Epithelial cell of prostate (primary cell): Measurements from ENCODE around the gene SRGAP2.
"Not testable (repeated sequence)": the region's sequence is repeated elsewhere in the genome, so short reads cannot be mapped to it uniquely, and the experiment has no call there.

Experiments
- DNase-seq: peaks from one replicate; pipeline ENCODE4 v3.0.0-alpha.2; 2011; ENCODE audit warnings: low read depth, low spot score
- H3K27ac ChIP-seq: fragments of 450-650 bp; 2 replicates; pipeline ENCODE4 v1.5.1; 2017; ENCODE audit warnings: mild to moderate bottlenecking

SRGAP2 gene

DNA sequence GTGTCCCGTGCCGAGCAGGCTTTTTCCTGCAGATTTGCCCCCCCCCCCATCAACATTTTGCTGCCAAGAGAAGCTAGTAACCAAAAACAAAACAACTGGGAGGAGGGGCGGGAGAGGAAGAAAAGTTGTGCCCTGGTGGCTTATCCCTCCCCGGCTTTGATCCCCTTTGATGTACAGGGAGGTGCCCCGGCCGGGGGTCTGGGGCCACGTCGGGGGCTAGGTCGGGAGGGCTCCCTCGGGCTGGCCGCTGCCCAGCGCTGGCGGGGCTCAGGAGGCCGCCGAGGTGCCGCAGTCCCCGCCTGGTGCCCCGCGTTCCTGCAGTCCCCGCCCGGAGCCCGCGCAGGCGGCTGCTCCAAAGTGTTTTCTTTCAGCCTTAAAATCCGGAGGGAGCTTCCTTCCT, 1.5 kb downstream of the SRGAP2 start:
- H3K27ac ChIP-seq, DNase-seq: not testable (repeated sequence)

DNA sequence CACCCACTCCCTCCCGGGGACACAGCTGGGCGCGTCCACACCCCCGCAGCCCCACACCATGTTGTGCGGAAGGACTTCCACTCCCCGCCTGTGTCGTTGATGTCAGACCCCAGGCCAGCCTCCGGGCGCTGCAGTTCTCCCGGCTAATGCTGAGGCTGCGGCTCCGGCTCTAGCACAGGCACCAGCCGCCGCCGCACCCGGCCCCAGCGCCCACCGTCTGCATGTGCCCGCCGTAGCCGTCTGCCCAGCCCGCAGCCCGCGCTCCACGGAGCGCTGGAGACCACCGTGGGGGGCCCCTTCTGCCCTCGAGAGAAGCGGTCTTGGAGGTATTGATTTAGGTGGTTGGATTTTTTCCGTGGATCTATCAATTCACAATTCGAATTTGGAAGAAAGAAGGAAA, 2.2 kb downstream of the SRGAP2 start:
- not testable (repeated sequence) for DNase-seq, H3K27ac ChIP-seq

DNA sequence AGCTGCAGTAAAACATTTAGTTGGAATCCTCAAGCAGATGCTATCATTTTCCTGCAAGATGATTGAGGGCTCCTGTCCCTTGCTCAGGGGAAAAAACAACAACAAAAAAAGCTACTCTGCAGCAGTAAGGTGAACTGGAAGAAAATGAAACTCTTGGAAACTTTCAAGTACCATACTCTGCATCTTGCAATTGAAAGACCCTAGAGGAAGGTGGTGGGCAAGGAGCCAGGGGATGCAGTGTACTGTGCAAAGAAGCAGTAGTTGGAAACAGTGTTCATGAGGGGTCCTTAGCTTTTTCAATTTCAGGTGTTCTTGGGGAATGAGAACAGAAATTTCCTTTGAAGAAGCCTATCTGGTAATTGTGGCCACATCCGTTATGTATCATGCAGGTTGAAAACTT, 7.5 kb downstream of the SRGAP2 start:
- not testable (repeated sequence) for DNase-seq

DNA sequence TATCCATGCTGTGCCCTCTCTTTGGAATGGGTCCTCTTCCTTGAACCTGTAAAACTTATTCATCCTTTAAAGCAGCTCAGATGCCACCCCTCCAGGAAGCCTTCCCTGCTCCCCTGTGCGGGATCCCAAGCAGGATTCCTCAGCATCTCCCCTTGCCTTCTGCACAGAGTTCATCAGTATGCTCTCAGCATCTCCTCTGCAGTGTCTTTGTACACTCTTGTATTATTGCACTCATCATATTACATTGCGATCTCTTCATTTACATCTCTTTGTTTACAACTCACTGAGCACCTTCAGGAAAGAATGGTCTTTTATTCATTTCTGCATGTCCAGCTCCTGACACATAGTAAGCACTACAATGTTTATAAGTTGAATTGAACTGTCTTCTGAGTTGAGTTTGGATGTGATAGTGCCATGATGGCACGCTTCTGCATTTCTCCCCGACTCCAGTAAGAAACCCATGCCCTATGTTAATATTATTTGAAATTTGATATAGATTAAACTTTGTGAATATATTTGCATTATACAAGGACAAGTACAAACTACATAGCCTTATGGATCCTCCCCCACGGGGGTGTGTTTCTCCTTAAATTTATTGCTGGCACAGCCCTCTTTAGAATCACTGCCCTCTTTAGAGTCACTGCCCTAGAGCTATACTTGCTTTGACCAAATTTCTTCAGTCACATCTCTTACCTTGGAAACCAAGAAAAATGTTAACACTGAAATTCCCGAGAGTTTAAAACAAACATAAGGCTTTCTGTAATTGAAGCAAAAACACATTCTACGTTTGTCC, 12.5 kb downstream of the SRGAP2 start:
- H3K27ac ChIP-seq, DNase-seq: not testable (repeated sequence)

More for the DNA sequence above, 7.5 kb downstream of the SRGAP2 start:
- not testable (repeated sequence) for H3K27ac ChIP-seq

DNA sequence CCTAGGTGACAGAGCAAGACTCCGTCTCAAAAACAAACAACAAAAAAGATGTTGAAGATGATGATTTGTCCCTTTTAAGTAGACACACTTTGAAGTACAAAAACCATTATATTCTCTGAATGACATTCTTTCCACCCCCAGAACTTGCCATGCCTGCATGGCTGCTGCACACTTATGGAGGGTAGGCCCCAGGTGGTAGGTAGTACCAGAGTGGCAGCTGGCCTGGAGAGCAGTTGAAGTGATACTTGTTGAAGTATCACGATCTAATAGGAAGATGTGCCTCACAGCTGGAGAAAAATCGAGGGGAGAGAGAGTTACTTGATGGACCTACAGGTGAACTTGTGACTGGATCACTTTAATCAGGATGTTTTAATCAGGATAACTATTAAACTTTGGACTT, 14.9 kb downstream of the SRGAP2 start:
- H3K27ac ChIP-seq, DNase-seq: not testable (repeated sequence)

DNA sequence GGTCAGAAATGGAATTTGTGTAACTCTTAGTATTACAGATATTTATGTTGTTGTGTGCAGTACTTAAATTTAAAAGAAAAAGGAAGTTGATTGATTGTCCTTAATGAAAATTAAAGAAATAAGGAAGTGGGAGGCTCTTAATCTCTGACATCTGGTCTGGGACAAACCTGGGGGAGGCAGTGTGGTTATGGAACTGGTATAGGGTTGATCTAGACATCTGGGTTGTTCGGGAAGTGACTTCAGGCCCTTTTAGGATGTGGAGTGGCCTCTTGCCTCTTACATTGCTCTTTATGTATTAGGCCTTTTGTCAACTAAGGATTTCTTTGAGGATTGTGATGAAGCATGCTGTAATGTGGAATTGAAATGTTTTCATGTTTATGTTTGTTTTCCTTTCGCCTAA, 15.4 kb downstream of the SRGAP2 start:
- not testable (repeated sequence) for H3K27ac ChIP-seq, DNase-seq

DNA sequence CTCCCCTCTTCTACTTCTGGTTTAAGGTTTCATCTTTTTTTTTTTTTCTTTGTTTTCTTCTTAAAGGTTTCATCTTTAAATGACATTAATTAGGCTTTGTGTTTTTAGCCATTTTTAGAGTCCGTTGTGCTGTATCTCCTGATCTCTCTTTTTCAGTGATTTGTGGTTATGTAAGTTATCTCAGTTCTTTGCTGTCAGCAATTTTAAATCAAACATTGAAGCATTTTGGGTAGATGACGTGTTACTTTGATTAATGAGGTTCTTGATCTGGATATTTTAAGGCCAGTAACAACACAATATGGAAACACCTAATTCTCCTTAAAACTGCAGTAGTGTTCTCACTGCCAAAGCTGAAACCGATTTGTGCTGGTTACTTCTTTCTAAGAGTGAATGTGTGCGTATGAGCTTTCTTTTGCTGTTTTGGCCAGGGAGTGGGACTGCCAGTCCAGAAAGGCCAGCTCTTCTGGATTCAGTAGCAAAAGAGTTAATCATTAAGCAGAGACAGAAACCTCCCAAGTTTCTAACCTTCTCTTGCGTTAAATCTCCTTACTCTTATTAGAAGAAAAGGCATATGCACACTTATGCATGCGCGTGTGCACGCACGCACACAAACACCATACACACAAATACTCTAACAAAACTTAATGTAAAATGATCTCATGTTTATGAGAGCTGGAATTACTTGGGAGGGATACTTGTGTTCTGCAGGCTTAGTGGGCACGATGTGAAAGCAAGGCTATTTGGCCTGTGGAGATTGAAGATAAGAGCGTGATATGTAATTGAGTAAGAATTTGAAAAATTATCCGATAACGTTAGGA, 16.4 kb downstream of the SRGAP2 start:
- not testable (repeated sequence) for H3K27ac ChIP-seq, DNase-seq

DNA sequence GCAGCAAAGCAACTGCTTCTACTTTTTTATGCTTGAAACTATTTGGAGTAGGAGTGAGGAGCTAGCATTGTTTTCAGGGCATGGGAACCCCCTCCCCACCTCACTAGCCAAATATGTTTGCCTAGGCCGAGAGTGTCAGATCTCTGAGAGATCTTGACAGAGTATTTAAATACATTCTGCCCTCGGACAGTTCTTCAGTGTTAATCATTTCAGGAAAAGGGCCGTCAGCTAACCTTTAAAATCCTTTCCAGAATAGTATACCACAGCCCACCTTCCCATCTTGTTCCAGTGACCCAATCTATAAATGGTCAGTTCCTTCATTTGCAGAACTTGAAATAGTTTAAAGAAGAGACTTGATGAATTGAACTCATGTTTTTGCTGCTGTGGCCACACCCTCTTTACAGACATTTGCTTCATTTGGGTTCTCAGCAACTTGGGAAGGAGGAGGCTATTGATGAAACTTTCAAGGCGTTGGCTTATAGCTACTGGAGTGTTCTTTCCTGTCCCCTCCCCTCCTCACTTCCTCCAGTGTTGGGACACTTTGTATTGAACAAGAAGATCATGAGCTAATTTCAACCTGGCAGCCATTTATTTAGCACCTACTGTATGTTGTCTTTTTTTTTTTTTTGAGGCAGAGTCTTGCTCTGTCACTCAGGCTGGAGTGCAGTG, 17.1 kb downstream of the SRGAP2 start:
- DNase-seq, H3K27ac ChIP-seq: not testable (repeated sequence)

DNA sequence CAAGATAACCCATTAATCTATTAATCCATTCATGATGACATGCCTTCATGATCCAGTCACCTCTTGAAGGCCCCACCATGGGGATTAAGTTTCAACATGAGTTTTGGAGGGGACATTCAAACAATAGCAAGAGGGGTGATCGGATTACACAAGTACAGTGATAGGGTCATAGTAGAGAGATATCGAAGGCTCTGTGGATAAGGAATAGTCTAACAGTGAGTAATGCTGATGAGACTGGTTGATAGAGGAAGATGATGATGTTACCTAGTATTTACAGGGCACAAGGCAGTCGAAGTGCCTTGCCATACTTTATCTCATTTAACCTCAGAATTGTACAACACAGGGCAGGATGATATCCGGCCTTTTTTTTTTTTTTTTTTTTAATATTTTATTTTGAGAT, 18.2 kb downstream of the SRGAP2 start:
- H3K27ac ChIP-seq, DNase-seq: not testable (repeated sequence)

DNA sequence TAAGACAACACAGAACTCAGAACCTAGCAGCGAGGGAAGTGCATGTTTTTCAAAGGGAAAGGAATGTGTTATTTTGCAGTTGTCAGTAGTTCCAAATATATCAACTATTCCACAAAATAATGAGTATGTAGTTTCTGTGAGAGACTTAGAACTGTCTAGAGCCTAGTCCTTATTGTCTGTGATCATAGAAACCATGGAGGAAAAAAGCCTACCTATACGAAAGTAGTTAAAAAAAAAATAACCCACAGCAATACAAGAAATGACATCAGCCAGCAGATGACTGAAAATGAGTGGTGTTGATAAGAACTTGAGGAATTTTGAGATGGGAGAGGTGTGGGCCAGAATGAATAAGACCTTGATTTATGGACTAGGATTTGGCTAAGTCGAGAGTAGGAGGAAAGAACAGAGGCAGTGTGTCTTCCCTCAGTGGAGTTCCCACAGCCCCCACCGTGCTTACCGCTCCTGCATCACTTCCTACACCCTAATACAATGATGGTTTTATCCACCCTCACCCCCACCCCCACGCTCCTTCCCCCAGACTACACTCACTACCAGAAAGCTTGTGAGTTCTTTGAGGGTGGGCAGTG, 20.9 kb downstream of the SRGAP2 start:
- not testable (repeated sequence) for DNase-seq, H3K27ac ChIP-seq

DNA sequence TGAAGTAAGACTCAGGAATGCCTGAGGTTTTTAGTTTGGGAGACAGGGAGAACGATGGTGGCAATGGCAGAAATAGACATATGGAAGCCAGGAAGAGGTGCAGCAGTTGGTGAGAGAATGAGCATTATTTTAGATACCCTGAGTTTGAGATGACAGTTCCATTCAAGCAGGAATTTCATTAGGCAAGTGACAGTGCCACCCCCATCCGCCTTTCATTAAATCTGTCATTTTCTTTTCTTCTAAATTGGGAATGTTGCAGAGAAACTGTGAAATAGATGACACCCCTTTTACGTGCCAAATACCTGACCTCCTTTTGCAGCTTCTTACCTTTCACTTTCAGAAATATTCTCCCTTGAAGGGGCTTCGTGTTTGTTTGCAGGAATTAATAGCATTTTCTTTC, 22.0 kb downstream of the SRGAP2 start:
- not testable (repeated sequence) for H3K27ac ChIP-seq, DNase-seq

DNA sequence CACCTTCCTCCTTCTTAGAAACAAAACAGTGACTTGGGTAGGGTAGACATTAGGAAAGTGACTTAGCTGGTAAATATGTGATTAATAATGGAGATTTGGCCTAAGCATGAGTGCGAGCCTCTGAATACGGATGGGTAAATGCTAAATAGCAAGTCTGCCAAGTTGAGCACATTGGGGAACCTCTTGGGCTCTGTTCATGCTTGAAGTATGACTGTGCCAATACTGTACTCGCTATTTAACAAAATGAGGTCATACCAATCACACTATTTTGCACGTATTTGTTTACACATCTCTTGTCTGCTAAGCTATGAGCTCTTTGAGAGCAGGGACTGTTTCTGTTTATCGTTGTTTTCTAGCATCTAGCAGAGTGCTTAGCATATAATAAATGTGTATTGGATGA, 23.5 kb downstream of the SRGAP2 start:
- H3K27ac ChIP-seq, DNase-seq: not testable (repeated sequence)

DNA sequence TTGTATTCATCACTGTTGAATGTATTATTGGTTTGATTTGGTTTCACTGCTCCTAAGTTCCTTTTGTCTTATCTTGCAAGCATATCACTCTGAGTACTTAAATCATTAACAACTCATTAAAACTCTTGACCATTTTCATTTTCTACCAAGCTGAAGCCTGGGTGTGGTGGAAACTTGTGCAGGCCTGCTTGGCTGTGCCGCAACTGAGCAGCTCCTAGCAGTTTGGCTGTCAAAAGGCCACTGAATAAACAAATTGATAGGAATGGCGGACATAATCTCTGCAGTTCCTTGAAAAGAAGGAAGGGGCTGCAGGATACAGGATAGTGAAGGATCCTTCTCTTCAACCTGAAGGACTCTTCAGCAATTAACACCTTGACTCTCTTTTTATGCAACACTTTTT, 25.9 kb downstream of the SRGAP2 start:
- not testable (repeated sequence) for DNase-seq, H3K27ac ChIP-seq

DNA sequence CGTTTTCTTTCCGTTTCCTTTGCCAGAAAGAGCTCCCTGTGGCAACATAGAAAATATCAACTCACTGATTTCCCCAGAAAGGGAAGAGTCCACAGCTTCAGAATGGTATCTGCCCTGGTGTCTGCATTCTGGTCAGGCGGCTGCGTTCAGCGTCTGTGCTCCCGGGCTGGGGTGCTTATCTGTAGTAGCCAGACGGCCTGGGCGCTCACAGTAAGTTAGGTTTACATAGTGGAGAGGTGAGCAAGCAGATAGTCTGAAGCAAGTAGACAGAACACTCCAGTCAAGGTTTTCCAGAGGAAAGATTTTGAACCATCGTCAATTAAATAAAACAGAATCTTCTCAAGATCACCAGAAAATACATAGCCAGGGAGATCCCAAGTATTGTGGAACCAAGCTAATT, 28.6 kb downstream of the SRGAP2 start:
- DNase-seq, H3K27ac ChIP-seq: not testable (repeated sequence)

DNA sequence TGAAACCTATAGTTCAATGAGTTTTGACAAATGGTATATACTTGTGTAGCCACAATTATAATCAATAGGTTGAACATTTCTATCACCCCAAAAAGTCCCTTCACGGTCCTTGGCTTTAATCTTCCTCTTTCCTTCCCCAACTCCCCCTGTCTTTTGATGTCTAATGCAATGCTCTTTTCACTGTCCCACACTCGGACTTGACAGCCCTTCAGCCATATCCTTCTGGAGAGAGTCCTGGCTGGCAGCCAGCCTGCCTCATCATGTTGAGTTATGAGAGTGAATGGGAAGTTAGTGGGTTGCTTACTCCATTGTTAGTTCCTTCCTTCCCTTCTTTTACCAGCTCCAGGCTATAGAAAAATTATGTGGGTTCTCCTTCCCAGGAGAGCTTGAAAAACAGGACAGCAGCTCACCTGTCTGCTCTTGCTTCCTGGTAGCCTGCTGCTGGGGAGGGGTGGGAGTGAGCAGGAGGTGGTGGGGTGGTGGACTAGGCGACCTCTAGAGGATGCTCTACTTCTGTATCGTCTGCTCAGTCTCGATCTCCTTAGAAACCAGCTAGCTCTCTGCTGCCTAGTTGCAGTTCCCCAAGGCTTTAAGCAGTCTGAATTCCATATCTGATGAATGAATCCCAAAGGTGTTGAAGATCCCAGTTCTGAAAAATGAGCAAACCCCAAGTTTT, 29.8 kb downstream of the SRGAP2 start:
- H3K27ac ChIP-seq, DNase-seq: not testable (repeated sequence)

DNA sequence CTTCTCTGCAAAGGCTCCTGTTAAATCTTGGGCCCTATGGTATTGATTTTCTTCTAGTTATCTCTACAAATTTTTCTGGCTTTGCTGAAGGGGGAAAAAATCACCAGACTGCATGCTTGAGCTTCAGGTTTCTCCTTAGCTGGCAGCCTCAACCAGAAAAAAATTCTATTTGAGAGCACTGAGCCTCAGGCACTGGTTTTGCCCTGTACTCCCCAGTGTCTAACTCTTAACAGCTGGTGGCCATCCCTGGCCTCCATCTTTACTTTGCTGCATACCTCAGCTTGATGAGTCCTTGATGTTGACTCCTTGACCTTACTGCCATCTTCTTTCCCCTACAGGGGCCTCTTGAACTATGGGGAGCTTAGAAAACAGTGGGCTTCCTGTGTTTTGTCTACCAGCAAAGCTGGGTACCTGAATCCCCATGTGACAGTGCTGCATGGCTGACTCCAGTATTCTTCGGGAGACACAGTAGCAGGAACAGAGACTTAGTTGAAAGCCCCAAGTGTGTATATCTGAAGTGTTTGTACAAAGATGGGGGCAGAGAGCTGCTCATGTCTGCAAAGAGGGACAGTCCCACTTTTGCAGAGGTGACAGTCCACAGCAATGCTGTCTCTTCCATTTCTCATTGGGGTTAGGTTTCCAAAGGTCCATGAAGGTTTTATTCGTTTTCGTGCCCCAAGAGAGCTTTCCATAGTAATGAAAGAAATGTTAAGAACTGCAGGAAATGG, 31.0 kb downstream of the SRGAP2 start:
- not testable (repeated sequence) for DNase-seq, H3K27ac ChIP-seq

DNA sequence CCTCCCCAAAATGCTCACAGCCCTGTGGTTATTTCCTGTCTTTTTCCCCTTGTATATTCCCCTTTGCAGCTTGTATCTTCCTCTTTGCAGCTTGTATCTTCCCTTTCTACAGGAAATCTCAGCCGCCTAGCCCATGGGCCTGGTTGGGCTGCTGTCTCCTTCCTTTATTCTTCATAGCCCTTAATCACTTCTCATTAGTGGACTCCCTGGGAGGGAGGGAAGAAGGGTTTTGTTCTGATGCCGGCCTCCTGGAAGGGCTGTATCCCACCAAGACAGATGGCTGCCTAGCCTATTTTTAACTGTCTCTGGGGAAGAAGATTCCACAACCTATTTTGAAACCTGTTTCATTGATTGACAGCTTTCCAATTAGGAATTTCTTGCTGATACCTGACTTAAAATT, 31.8 kb downstream of the SRGAP2 start:
- not testable (repeated sequence) for H3K27ac ChIP-seq, DNase-seq

DNA sequence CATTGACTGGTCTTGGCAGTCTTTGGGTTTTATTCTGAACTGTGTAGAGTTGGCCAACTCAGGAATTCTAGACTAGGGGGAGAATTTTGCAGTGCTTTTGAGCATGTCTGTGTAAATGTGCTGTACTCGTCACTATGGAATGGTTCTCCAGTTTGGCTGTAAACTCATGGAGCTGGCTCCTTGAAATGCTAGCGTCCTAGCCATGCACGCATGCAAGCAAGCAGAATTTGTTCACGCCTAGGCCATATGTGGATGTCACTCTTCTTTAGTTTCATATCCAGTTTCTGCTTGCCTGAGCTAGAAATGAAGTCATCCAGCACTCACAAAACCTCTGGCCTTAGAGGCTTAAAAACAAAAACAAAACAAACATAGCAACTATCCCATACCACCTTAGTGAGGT, 36.9 kb downstream of the SRGAP2 start:
- not testable (repeated sequence) for H3K27ac ChIP-seq, DNase-seq

DNA sequence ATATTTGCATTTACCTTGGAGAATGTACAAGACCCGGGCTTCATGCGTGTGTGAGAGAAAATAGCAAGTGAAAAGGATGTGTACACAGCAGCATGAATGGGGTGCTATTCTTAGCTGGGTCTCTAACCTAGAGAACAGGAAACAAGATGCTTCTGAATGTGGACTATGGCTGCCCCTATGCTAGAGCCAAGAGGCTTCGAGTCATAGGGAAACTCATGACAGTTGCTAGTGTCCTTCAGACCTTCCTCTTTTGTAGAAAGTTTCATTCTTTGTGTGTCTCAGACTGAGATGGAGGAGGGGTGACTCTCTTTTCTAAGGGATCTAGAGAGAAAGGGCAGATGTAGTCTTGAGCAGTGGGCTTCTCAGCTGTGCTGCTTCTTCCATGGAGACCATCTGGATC, 40.0 kb downstream of the SRGAP2 start:
- not testable (repeated sequence) for DNase-seq

More for the DNA sequence above, 40.0 kb downstream of the SRGAP2 start:
- H3K27ac ChIP-seq = not testable (repeated sequence)
